ENCODE measurements around the gene DRC7. TPM values are rescaled to one million over a fixed set of nuclear protein-coding genes. Genes with fewer than 3 reads are reported as not detected.

Gene DRC7
- total and polyA plus RNA-seq, 8 donors: not detected

GRCh38 chr16:57688487-57688986, 6.1 kb upstream of the DRC7 start:
- Histone ChIP-seq H3K27ac (peak overlapping the region in 1 of 5 donors; percentile 61), H3K4me3 (no peak overlapping the region), H3K27me3 (peaks cover 0 to 13% (median 0%) of the 10 kb centered on the region in 3 donors), H3K9me3 (no peaks in the 10 kb centered on the region), H3K36me3 (no peaks in the 10 kb centered on the region), H3K4me1 (peaks cover 7 to 25% (median 14%) of the 10 kb centered on the region in 4 donors)
- WGBS, 5 donors: 75 to 92% (median 78%) methylated on average over 3 to 4 of the region's 4 CpGs
- no peak for TF ChIP-seq POLR2A (IDR thresholded peaks at IDR 0.05)
- TF ChIP-seq CTCF (IDR thresholded peaks at IDR 0.05): no peak
- no peak for TF ChIP-seq EP300 (IDR thresholded peaks at IDR 0.05)
- no peak for TF ChIP-seq POLR2AphosphoS5 (IDR thresholded peaks at IDR 0.05)
- DNase-seq: no peak
- intact Hi-C loops (cut with DNase I; ENCODE audit: low total_unique reads): no loop called here

- H3K27ac ChIP-seq: peak overlapping the region in 2 of 5 donors; percentile 42 to 61
- intact Hi-C loops (cut with DNase I; ENCODE audit: low total_unique reads): no loop called here
- WGBS, 5 donors: 22 to 33% (median 27%) methylated on average over 9 to 15 of the region's 15 CpGs
Observed at GRCh38 chr16:57688987-57689761, 5.4 kb upstream of the DRC7 start.

GRCh38 chr16:57689762-57690558, 4.6 kb upstream of the DRC7 start:
- Histone ChIP-seq H3K9me3 (no peaks in the 10 kb centered on the region), H3K27ac (peak overlapping the region in 2 of 5 donors; percentile 42 to 61), H3K4me1 (peaks cover 7 to 30% (median 14%) of the 10 kb centered on the region in 4 donors), H3K36me3 (no peaks in the 10 kb centered on the region), H3K27me3 (peaks cover 0 to 13% (median 0%) of the 10 kb centered on the region in 3 donors), H3K4me3 (no peak overlapping the region)
- 29 to 57% (median 47%) methylated on average over 13 of the region's 13 CpGs for WGBS, 5 donors
- TF ChIP-seq POLR2A (IDR thresholded peaks at IDR 0.05): no peak
- no peak for TF ChIP-seq EP300 (IDR thresholded peaks at IDR 0.05)
- TF ChIP-seq POLR2AphosphoS5 (IDR thresholded peaks at IDR 0.05): no peak
- no peak for TF ChIP-seq CTCF (IDR thresholded peaks at IDR 0.05)
- intact Hi-C loops (cut with DNase I; ENCODE audit: low total_unique reads): no loop called here
- peak in 1 of 2 donors; percentile 78 for DNase-seq

More at GRCh38 chr16:57688987-57689761, 5.4 kb upstream of the DRC7 start:
- peaks cover 7 to 25% (median 14%) of the 10 kb centered on the region in 4 donors for H3K4me1 ChIP-seq
- DNase-seq: peak in 1 of 2 donors; percentile 70
- H3K4me3 ChIP-seq: no peak overlapping the region
- H3K36me3 ChIP-seq: no peaks in the 10 kb centered on the region
- no peaks in the 10 kb centered on the region for H3K9me3 ChIP-seq
- TF ChIP-seq CTCF (IDR thresholded peaks at IDR 0.05): no peak
- TF ChIP-seq POLR2A (IDR thresholded peaks at IDR 0.05): no peak
- TF ChIP-seq POLR2AphosphoS5 (IDR thresholded peaks at IDR 0.05): no peak
- no peak for TF ChIP-seq EP300 (IDR thresholded peaks at IDR 0.05)
- peaks cover 0 to 13% (median 0%) of the 10 kb centered on the region in 3 donors for H3K27me3 ChIP-seq

GRCh38 chr16:57690782-57691471, 3.7 kb upstream of the DRC7 start:
- peaks cover 7 to 34% (median 14%) of the 10 kb centered on the region in 4 donors for H3K4me1 ChIP-seq

More at GRCh38 chr16:57690782-57691471, 3.7 kb upstream of the DRC7 start:
- intact Hi-C loops (cut with DNase I; ENCODE audit: low total_unique reads): no loop called here
- 59 to 89% (median 78%) methylated on average over 4 of the region's 4 CpGs for WGBS, 5 donors
- no peak for DNase-seq
- Histone ChIP-seq H3K27ac (peak overlapping the region in 1 of 5 donors; percentile 42), H3K36me3 (no peaks in the 10 kb centered on the region), H3K9me3 (no peaks in the 10 kb centered on the region), H3K4me3 (no peak overlapping the region), H3K27me3 (peaks cover 0 to 13% (median 0%) of the 10 kb centered on the region in 3 donors)
- TF ChIP-seq EP300 (IDR thresholded peaks at IDR 0.05) (no peak), POLR2A (IDR thresholded peaks at IDR 0.05) (no peak), CTCF (IDR thresholded peaks at IDR 0.05) (no peak)
